ENCODE data around the gene TP53RK.
"Not testable (repeated sequence)": the region's sequence is repeated elsewhere in the genome, so short reads cannot be mapped to it uniquely, and the experiment has no call there.

DNA sequence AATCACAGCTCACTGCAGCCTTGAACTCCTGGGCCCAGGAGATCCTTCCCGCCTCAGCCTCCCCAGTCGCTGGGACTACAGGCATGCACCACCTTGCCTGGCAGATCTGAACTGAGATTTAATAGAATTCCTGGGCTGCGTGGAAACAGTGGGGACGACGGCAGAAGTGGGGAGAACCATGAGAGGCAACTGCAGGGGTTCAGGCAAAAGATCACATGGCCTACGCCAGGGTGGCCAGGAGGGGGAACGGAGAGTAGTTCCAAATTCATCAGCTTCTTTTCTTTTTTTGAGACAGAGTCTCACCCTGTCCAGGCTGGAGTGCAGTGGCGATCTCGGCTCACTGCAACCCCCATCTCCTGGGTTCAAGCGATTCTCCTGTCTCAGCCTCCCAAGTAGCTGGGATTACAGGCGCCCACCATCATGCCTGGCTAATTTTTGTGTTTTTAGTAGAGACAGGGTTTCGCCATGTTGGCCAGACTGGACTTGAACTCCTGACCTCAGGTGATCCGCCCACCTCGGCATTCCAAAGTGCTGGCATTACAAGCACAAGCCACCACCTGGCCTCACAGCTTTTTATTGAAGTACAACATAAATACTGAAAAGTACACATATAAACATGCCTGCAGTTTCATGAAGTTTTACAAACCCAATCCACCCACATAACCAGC, 12.5 kb downstream of the TP53RK start:
- TF ChIP-seq GABPA (IDR thresholded peaks at IDR 0.05 in 1 of 2, conservative IDR thresholded peaks at IDR 0.05 in 1 of 2), result not testable (repeated sequence)
- TF ChIP-seq, protein P1, sequence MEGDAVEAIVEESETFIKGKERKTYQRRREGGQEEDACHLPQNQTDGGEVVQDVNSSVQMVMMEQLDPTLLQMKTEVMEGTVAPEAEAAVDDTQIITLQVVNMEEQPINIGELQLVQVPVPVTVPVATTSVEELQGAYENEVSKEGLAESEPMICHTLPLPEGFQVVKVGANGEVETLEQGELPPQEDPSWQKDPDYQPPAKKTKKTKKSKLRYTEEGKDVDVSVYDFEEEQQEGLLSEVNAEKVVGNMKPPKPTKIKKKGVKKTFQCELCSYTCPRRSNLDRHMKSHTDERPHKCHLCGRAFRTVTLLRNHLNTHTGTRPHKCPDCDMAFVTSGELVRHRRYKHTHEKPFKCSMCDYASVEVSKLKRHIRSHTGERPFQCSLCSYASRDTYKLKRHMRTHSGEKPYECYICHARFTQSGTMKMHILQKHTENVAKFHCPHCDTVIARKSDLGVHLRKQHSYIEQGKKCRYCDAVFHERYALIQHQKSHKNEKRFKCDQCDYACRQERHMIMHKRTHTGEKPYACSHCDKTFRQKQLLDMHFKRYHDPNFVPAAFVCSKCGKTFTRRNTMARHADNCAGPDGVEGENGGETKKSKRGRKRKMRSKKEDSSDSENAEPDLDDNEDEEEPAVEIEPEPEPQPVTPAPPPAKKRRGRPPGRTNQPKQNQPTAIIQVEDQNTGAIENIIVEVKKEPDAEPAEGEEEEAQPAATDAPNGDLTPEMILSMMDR (IDR thresholded peaks at IDR 0.05; ENCODE audit: low read depth, low read length, missing input control), result not testable (repeated sequence)
- TF ChIP-seq, protein P2, sequence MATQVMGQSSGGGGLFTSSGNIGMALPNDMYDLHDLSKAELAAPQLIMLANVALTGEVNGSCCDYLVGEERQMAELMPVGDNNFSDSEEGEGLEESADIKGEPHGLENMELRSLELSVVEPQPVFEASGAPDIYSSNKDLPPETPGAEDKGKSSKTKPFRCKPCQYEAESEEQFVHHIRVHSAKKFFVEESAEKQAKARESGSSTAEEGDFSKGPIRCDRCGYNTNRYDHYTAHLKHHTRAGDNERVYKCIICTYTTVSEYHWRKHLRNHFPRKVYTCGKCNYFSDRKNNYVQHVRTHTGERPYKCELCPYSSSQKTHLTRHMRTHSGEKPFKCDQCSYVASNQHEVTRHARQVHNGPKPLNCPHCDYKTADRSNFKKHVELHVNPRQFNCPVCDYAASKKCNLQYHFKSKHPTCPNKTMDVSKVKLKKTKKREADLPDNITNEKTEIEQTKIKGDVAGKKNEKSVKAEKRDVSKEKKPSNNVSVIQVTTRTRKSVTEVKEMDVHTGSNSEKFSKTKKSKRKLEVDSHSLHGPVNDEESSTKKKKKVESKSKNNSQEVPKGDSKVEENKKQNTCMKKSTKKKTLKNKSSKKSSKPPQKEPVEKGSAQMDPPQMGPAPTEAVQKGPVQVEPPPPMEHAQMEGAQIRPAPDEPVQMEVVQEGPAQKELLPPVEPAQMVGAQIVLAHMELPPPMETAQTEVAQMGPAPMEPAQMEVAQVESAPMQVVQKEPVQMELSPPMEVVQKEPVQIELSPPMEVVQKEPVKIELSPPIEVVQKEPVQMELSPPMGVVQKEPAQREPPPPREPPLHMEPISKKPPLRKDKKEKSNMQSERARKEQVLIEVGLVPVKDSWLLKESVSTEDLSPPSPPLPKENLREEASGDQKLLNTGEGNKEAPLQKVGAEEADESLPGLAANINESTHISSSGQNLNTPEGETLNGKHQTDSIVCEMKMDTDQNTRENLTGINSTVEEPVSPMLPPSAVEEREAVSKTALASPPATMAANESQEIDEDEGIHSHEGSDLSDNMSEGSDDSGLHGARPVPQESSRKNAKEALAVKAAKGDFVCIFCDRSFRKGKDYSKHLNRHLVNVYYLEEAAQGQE (IDR thresholded peaks at IDR 0.05), result not testable (repeated sequence)
- TF ChIP-seq, protein P3, sequence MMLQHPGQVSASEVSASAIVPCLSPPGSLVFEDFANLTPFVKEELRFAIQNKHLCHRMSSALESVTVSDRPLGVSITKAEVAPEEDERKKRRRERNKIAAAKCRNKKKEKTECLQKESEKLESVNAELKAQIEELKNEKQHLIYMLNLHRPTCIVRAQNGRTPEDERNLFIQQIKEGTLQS (IDR thresholded peaks at IDR 0.05), result not testable (repeated sequence)
- TF ChIP-seq, protein P4, sequence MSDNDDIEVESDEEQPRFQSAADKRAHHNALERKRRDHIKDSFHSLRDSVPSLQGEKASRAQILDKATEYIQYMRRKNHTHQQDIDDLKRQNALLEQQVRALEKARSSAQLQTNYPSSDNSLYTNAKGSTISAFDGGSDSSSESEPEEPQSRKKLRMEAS (IDR thresholded peaks at IDR 0.05), result not testable (repeated sequence)
